ENCODE data around the gene POU3F3. TPM values are rescaled to one million over a fixed set of nuclear protein-coding genes. Genes with fewer than 3 reads are reported as not detected.

The POU3F3 gene
- total RNA-seq (2021; fragmentation: NEBNext Ultra II Directional; extraction: Animal tissue kit (Norgen Biotek cat#: 25700)), result 0.09 and 0.10 TPM in 2 replicates
- polyA plus RNA-seq (2011; rRNA removed), result 0.02 TPM in 1 of 2 replicates, not detected in the other
- not detected for polyA plus RNA-seq (2011; cell fraction: cytosol; rRNA removed)
- polyA plus RNA-seq (2011; cell fraction: nucleus; rRNA removed), result 0.03 TPM
- 0.05 TPM in 2 of 4 replicates, not detected in the others for polyA plus RNA-seq (2012, experiment 1 of 2)
- polyA plus RNA-seq (2012, experiment 2 of 2), result not detected
- 0.10 TPM for polyA plus RNA-seq (2013, experiment 1 of 2)
- polyA plus RNA-seq (2013, experiment 2 of 2), result 0.04 TPM
- not detected in 2 replicates for polyA minus RNA-seq (2011; rRNA and poly(A)+ RNA removed)
- polyA minus RNA-seq (2011; cell fraction: cytosol; rRNA and poly(A)+ RNA removed), result not detected
- not detected for polyA minus RNA-seq (2011; cell fraction: nucleus; rRNA and poly(A)+ RNA removed)
- long read RNA-seq, experiment 1, result 0 reads
- long read RNA-seq, experiment 2, result 0 reads

DNA sequence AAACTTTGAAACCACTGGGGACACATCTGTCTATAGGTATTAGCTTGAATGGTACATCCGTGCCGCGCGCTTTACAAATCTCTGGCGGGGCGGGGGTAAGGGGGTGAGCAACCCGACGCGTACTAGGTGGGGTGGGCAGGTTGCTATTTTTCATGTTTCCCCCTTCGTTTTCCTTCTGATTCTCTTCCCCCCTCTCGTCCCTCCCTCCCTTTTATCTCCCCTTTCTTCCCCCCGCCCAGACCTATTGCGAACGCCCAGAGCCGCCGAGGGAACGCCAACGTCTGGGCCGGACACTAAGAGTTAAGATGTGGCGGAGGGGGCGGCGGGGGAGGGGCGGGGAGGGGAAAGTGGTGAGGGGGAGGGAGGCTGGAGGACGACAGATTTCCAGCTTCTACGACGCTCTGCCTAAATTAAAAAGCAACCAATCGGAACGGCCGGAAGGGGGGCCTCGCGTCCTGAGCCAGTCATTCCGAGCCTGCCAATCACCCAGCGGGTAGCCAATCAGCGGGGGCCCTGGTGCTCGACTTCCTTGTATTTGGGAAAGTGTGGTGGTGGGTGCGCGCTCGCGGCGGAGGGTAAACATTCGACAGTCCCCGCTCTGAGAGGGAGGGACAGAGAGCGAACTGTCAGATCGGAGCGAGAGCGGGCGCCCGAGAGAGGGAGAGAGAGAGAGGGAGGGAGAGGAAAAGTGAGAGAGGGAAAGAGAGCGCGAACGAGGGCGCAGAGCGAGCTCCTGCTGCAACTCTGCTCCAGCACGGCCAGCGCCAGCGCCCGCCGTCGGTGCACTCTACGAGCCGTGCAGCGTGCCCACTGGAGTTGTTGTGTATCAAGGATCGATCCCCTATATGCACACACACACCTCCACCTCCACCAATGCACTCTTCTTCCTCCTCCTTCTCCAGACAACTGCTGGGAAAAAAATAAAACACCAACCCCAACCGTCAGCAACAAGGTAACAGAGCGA, at the start of gene POU3F3:
Gene POU3F3, plus strand, starts transcription at position 582 of the 964 bp plus-strand sequence. CDS start 1,396 bp downstream, outside the sequence.
- H4K91ac ChIP-seq (replicated peaks; ENCODE audit: insufficient read length, low read length), result no peak within 1 kb of the TSS
- H2BK20ac ChIP-seq (ENCODE audit: low read length), result no peak within 1 kb of the TSS
- no peak within 1 kb of the TSS for H2BK15ac ChIP-seq (ENCODE audit: low read length)
- no peak within 1 kb of the TSS for H2AK5ac ChIP-seq (ENCODE audit: low read depth, low read length)
- H2BK12ac ChIP-seq (ENCODE audit: low read depth, low read length), result no peak within 1 kb of the TSS; the same call in 1 of the 2 replicates
- H4K5ac ChIP-seq (ENCODE audit: insufficient read length, low read depth, low read length), result peak within 1 kb of the TSS; percentile 34
- no peak within 1 kb of the TSS for H2AFZ ChIP-seq (ENCODE audit: low read length)
- DNase-seq (ENCODE audit: low read depth in 1 of 2, low spot score in 2 of 2), result peak; percentile 96 to 98
- H3K36me3 ChIP-seq (ENCODE audit: control insufficient read depth in 2 of 4, insufficient read depth in 4 of 4, low read length in 3 of 4), result peaks cover 0 to 4% (median 0%) of the 10 kb centered on the region in 4 experiments; a peak in 1 of 8 replicates
- no peak within 1 kb of the TSS for H2BK5ac ChIP-seq (ENCODE audit: low read depth, low read length)
- no peaks in the 10 kb centered on the region for H3K9me3 ChIP-seq (ENCODE audit: insufficient read depth in 2 of 2, low read depth in 1 of 2, low read length in 1 of 2)
- peaks cover 13 to 32% (median 17%) of the 10 kb centered on the region in 4 experiments for H3K4me1 ChIP-seq (replicated peaks in 1 of 4; ENCODE audit: control insufficient read depth in 3 of 4, insufficient read depth in 4 of 4, low read length in 3 of 4)
- H3K79me2 ChIP-seq (ENCODE audit: control insufficient read depth in 1 of 2, insufficient read depth in 2 of 2, low read length in 2 of 2), result no peaks in the 10 kb centered on the region
- H4K8ac ChIP-seq (ENCODE audit: extremely low read depth, insufficient read depth, low read length), result no peak within 1 kb of the TSS
- POLR2A ChIA-PET (ENCODE audit: partially characterized antibody), result interaction anchor here (1.0 kb wide), 1 partner anchor 24 kb away, joined by 3 read pairs; no protein-coding TSS in a partner anchor
- H3K9ac ChIP-seq (replicated peaks in 1 of 4; ENCODE audit: extremely low read depth in 1 of 4, low read depth in 3 of 4, low read length in 3 of 4), result no peak within 1 kb of the TSS; a peak in 1 of 7 replicates
- peaks cover 3 to 8% of the 10 kb centered on the region in 2 experiments for H4K20me1 ChIP-seq (replicated peaks in 1 of 2; ENCODE audit: control insufficient read depth in 1 of 2, insufficient read depth in 2 of 2, low read length in 2 of 2)
- no peak within 1 kb of the TSS for H3K56ac ChIP-seq (replicated peaks; ENCODE audit: insufficient read length, low read depth, low read length)
- H3K27me3 ChIP-seq (replicated peaks in 1 of 4; ENCODE audit: control insufficient read depth in 3 of 4, extremely low read depth in 1 of 4, insufficient read depth in 3 of 4, low read length in 3 of 4), result peaks cover 60 to 85% (median 69%) of the 10 kb centered on the region in 4 experiments
- H3K23ac ChIP-seq (ENCODE audit: insufficient read length), result no peak within 1 kb of the TSS
- H3K4me3 ChIP-seq (ENCODE audit: extremely low read depth in 1 of 4, insufficient read depth in 2 of 4, low read depth in 3 of 4, low read length in 4 of 4), result peak within 1 kb of the TSS; percentile 54 to 78 (median 76)
- no peak within 1 kb of the TSS for H3K14ac ChIP-seq (ENCODE audit: insufficient read length)
- H3K18ac ChIP-seq (ENCODE audit: extremely low read depth, low read length), result no peak within 1 kb of the TSS
- no peak within 1 kb of the TSS for H2BK120ac ChIP-seq (replicated peaks; ENCODE audit: low read depth, low read length)
- FAIRE-seq, result no peak
- H3K23me2 ChIP-seq (ENCODE audit: low read depth, low read length), result peaks cover 9% of the 10 kb centered on the region; the same call in 1 of the 2 replicates
- H3K4ac ChIP-seq (replicated peaks; ENCODE audit: insufficient read length, low read depth, low read length), result no peak within 1 kb of the TSS
- H3K4me2 ChIP-seq (ENCODE audit: insufficient read depth in 1 of 2, low read depth in 2 of 2, low read length in 2 of 2), result peak within 1 kb of the TSS; percentile 92 to 96
- H3K27ac ChIP-seq (ENCODE audit: low read depth, low read length), result no peak within 1 kb of the TSS
- H3K79me1 ChIP-seq (ENCODE audit: low read depth, low read length), result no peaks in the 10 kb centered on the region
- CTCF ChIA-PET (ENCODE audit: partially characterized antibody), result interaction anchor here (0.8 to 1.6 kb wide), 4 partner anchors 20 to 390 kb away, joined by 3 to 5 read pairs (median 4); no protein-coding TSS in a partner anchor
- WGBS, 2 experiments (ENCODE audit: extremely low coverage in 1 of 2, insufficient coverage in 1 of 2, insufficient read length in 1 of 2, insufficient replicate concordance in 2 of 2, low coverage in 1 of 2, low lambda C conversion rate in 2 of 2, missing lambda C conversion rate in 1 of 2), result 0% methylated on average over 36 of the region's 65 CpGs; no CpG with 5 or more reads in 1 of the 2 experiments
- TF ChIP-seq POLR2AphosphoS5 (IDR thresholded peaks at IDR 0.05; ENCODE audit: low read depth, low read length), result no peak
- no peak for TF ChIP-seq HDAC6 (IDR thresholded peaks at IDR 0.05; ENCODE audit: low read depth, low read length)
- TF ChIP-seq BACH1 (IDR thresholded peaks at IDR 0.05; ENCODE audit: low read length), result no peak
- 0 out of 2 replicates have a peak, but pooled peaks have one; percentile 47 for TF ChIP-seq GABPA (IDR thresholded peaks at IDR 0.05; ENCODE audit: borderline replicate concordance, insufficient read depth, low read length)
- TF ChIP-seq YY1 (IDR thresholded peaks at IDR 0.05; ENCODE audit: low read depth, low read length), result peak; percentile 81
- TF ChIP-seq EZH2 (IDR thresholded peaks at IDR 0.05; ENCODE audit: low read depth, low read length, severe bottlenecking), result no peak
- TF ChIP-seq SP1 (IDR thresholded peaks at IDR 0.05; ENCODE audit: low read depth, low read length), result peak; percentile 60; the same call in 1 of the 2 replicates
- no peak for TF ChIP-seq CBX5 (IDR thresholded peaks at IDR 0.05; ENCODE audit: low read depth, low read length)
- TF ChIP-seq KDM4A (IDR thresholded peaks at IDR 0.05; ENCODE audit: low read depth, low read length, severe bottlenecking), result no peak
